ENCODE results near the gene SNCAIP.

SNCAIP gene

DNA sequence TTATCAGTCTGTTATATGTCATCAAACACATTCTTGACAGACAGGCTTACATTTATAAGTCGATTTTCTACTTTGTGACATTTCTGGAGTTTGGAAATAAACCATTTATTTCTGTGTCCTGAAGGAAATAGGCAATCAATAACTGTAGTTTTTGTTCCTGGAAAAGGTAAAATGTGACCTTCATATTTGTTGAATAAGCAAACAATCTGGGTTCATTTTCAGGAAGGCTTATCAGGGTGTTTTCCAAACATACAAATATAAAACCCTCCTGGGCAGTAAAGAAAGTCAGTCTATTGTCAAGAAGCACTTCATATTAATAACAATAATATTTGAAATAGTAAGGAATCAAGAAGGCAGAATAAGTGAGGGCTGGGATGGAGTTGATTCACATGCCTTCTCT lies 195.0 kb downstream of the SNCAIP start:
- DNase-seq (ENCODE audit: low spot score) = no peak

DNA sequence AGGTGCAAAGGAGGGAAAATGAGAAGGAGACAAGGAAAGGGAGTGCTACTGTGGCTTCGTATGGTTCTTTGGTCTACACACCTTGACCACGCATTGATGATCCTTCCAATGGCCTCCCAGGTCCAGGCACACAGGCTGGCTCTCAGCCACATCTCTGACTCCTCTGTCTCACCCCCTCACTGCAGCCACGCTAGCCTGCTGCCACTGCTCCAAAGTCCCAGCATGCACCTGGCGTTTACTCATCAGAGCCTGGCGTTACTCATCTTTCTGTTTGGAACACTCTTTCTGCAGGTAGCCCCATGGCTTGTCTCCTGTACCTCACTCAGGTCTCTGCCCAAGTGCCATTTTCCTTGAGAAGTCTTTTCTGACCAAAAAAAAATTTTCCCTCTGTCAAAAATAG lies 195.5 kb downstream of the SNCAIP start:
- no peak for DNase-seq (ENCODE audit: low spot score)

DNA sequence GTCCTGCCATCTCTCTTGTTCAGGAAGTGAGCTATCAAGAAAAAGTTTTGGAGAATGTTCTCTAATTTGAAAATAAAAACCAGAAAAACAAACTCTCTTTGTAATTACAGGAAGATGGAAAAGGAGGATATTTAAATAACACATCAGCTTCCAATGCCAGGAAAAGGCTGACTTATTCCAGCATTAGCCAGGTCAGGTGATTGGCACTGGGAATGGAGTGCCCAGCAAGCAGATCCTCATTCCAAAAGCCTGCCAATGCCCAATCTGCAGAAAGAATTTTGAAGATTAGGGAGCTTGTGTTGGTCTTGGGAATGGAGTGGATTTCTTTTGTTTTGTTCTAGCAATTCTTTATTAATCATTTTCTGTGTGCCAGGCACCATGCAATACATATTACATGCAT lies 196.6 kb downstream of the SNCAIP start:
- no peak for DNase-seq (ENCODE audit: low spot score)

Data from AG20443 (cell line).